Testis (tissue), 2 donors: ENCODE measurements around the gene HAGH.

Experiments used
- POLR2A ChIP-seq: fragments of 450-650 bp; IDR thresholded peaks from one replicate; pipeline ENCODE4 v1.6.1; 2017; ENCODE audit warnings: antibody characterized with exemption, mild to moderate bottlenecking, moderate library complexity
- TF ChIP-seq, protein P1 (sequence below), 3 experiments: fragments of 450-650 bp in 2 of 3; fragments of 200-600 bp in 1 of 3; sonication (generic) in 1 of 3; IDR thresholded peaks; one replicate each; pipeline ENCODE4 v1.5.1; 2016 to 2019; ENCODE audit warnings: antibody characterized with exemption in 3 of 3, mild to moderate bottlenecking in 2 of 3, moderate library complexity in 1 of 3

DNA sequence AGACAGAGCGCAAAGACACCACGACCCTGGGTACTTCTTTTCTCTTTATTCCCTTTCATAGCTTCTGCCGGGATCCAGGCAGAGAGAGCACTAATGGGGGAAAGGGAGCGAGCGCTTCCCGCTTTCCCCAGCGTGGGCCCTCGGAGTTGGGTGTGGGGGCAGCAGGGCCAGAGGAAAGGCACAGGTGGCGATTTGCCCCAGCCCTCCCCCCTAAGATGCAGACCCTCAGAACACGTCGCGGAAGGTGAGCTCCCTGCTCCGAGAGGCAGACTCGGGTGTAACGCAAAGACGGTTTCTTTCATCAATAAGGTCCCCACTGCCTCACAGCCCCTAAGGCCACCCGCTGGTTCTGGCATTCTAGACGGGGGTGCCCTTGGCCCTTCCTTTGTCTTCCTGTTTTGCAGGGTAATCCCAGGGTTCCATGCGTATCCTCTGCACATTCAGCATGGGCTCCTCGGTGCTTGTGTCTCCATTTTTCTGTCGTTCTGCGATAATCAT is 54.7 kb downstream of the HAGH start:
- no peak for TF ChIP-seq POLR2A
- TF ChIP-seq, protein P1, sequence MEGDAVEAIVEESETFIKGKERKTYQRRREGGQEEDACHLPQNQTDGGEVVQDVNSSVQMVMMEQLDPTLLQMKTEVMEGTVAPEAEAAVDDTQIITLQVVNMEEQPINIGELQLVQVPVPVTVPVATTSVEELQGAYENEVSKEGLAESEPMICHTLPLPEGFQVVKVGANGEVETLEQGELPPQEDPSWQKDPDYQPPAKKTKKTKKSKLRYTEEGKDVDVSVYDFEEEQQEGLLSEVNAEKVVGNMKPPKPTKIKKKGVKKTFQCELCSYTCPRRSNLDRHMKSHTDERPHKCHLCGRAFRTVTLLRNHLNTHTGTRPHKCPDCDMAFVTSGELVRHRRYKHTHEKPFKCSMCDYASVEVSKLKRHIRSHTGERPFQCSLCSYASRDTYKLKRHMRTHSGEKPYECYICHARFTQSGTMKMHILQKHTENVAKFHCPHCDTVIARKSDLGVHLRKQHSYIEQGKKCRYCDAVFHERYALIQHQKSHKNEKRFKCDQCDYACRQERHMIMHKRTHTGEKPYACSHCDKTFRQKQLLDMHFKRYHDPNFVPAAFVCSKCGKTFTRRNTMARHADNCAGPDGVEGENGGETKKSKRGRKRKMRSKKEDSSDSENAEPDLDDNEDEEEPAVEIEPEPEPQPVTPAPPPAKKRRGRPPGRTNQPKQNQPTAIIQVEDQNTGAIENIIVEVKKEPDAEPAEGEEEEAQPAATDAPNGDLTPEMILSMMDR (IDR thresholded peaks at IDR 0.05), result no peak
